Cardiac fibroblast (primary cell): ENCODE results near the gene OR10H3.

ENCODE experiments used
- DNase-seq, 2 donors: peaks; one replicate each; pipeline versions ENCODE4 v3.0.0 to v3.0.0-alpha.2; 2010; ENCODE audit warnings: low read depth in 2 of 2
- H3K4me3 ChIP-seq, 2 donors: replicated peaks in 1 of 2; 1 replicate in 1 of 2; 2 replicates in 1 of 2; pipeline ENCODE4 v1.5.1; 2011; ENCODE audit warnings: low read depth in 2 of 2, low read length in 2 of 2, mild to moderate bottlenecking in 2 of 2, moderate library complexity in 1 of 2
- CTCF ChIP-seq: IDR thresholded peaks from one replicate; pipeline ENCODE4 v1.5.1; 2011; ENCODE audit warnings: low read depth, mild to moderate bottlenecking, low read length, inconsistent platforms

Gene OR10H3

GRCh38 chr19:15787611-15788155 lies 49.9 kb downstream of the OR10H3 start, which contains the start of gene OR10H5:
TSS of gene OR10H5 (plus strand) at chr19:15787661. CDS start at chr19:15794049, 6,388 bp downstream.
- no peak for TF ChIP-seq CTCF
- DNase-seq, result no peak

GRCh38 chr19:15788594-15789270 lies 50.9 kb downstream of the OR10H3 start:
- no peak for DNase-seq
- TF ChIP-seq CTCF, result no peak
- no peak overlapping the region for H3K4me3 ChIP-seq

More at GRCh38 chr19:15787611-15788155, 49.9 kb downstream of the OR10H3 start, which contains the start of gene OR10H5:
- no peak within 1 kb of the TSS for H3K4me3 ChIP-seq

DNA sequence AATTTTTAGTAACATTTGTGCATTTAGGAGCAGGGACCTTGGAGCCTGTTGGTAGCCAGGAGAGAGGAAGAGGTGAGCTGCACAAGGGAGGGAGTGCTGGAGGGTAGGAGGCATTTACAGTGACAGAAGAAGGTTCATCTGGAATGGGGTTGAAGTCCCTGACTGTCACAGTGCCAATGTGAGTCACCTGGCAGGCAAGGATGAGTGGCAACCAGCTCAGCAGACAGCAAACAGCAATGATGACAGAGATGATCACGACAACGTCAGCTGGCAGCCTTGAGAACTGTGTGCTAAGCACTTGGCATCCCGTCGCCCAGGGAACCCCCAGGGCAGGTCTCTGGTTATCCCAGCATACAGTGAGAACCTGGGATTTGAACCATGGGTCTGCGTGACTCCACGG lies 52.3 kb downstream of the OR10H3 start:
- TF ChIP-seq CTCF, result no peak
- DNase-seq, result no peak
- H3K4me3 ChIP-seq, result no peak overlapping the region
